Heart left ventricle (tissue), 16 donors: ENCODE data around the gene SMIM10L2A. TPM values are rescaled to one million over a fixed set of nuclear protein-coding genes. Genes with fewer than 3 reads are reported as not detected.

Experiments used
- ATAC-seq, 4 donors: fragments of 200-7000 bp; cut with Tn5 transposase; one replicate each; pipeline ENCODE4 v1.9.1; 2020 to 2022; ENCODE audit warnings: moderate library complexity in 4 of 4, mild to moderate bottlenecking in 3 of 4, moderate number of reproducible peaks in 1 of 4
- DNase-seq, 5 donors: peaks; one replicate each; pipeline ENCODE4 v3.0.0-alpha.2; 2020
- H3K27ac ChIP-seq, 12 donors: fragments of 200-600 bp; sonication (generic) in 4 of 12; one replicate each; pipeline versions ENCODE4 v1.5.0 to v1.8.0; 2016 to 2022; ENCODE audit warnings: mild to moderate bottlenecking in 2 of 12
- H3K27me3 ChIP-seq, 9 donors: fragments of 200-600 bp; sonication (generic) in 2 of 9; one replicate each; pipeline versions ENCODE4 v1.5.1 to v1.8.0; 2016 to 2022; ENCODE audit warnings: mild to moderate bottlenecking in 3 of 9
- H3K36me3 ChIP-seq, 9 donors: fragments of 200-600 bp; sonication (generic) in 2 of 9; one replicate each; pipeline versions ENCODE4 v1.5.0 to v1.8.0; 2018 to 2022; ENCODE audit warnings: mild to moderate bottlenecking in 2 of 9
- H3K4me1 ChIP-seq, 12 donors: fragments of 200-600 bp; sonication (generic) in 4 of 12; one replicate each; pipeline versions ENCODE4 v1.5.0 to v1.8.0; 2016 to 2022; ENCODE audit warnings: mild to moderate bottlenecking in 3 of 12
- H3K4me3 ChIP-seq, 12 donors: fragments of 200-600 bp; sonication (generic) in 4 of 12; one replicate each; pipeline versions ENCODE4 v1.5.0 to v1.8.0; 2017 to 2022; ENCODE audit warnings: mild to moderate bottlenecking in 9 of 12, moderate library complexity in 4 of 12
- H3K9me3 ChIP-seq, 12 donors: fragments of 200-600 bp; sonication (generic) in 4 of 12; one replicate each; pipeline versions ENCODE4 v1.5.0 to v1.8.0; 2016 to 2022; ENCODE audit warnings: mild to moderate bottlenecking in 1 of 12
- POLR2A ChIP-seq, 2 donors: fragments of 450-650 bp; IDR thresholded peaks; one replicate each; pipeline ENCODE4 v1.6.1; 2017; ENCODE audit warnings: antibody characterized with exemption in 2 of 2, mild to moderate bottlenecking in 2 of 2, moderate library complexity in 2 of 2
- WGBS, 4 donors: extraction: QIAGEN DNeasy Blood & Tissue Kit in 2 of 4; methylation state at CpG; one replicate each; pipeline versions ENCODE4 v1.1.5 to v1.1.7; 2013 to 2018; 5-methylcytosine and 5-hydroxymethylcytosine counted together
- intact Hi-C, 10 donors: fragments of 100-400 bp; cut with DNase I; formaldehyde crosslinking; loops; one replicate each; pipeline versions ENCODE4 v1.11.1 to v1.14.2; 2022
- long read RNA-seq, 3 donors: library from polyadenylated mRNA; unstranded; transcript quantifications; one replicate each; pipeline ENCODE4 v2.0.0, GENCODE V29; 2020 to 2021
- polyA plus RNA-seq, 2 donors: library from polyadenylated mRNA; stranded (reverse); fragments of 200-250 nt; gene quantifications; one replicate each; pipeline ENCODE4 v1.2.3, GENCODE V29; 2013
- total RNA-seq, 9 donors: library from RNA; depleted of rRNA in 2 of 9; stranded (reverse); fragments of >200 nt in 2 of 9; fragmentation: NEBNext Ultra II Directional in 3 of 9; extraction: Animal tissue kit (Norgen Biotek cat#: 25700) in 3 of 9; gene quantifications; one replicate each; pipeline versions ENCODE4 v1.1.0 to v1.2.4, GENCODE V29; 2016 to 2023
- TF ChIP-seq, protein P1 (sequence below), 12 donors: fragments of 200-600 bp; sonication (generic) in 4 of 12; IDR thresholded peaks; one replicate each; pipeline versions ENCODE4 v1.5.0 to v1.8.0; 2018 to 2022; ENCODE audit warnings: antibody characterized with exemption in 12 of 12, mild to moderate bottlenecking in 5 of 12
- donor health status: ischemic (EF 13 %, LVEDD 7.1; RV severe dilation, severe dysfunction).
- donor health status: healthy with polysubstance abuse.
- donor health status: DM: no; HTN: yes; CAD: no.
- donor health status: DM: no; HTN: no; CAD: no.
- donor health status: ischemic (EF 25% LVEDD 6.9; RV normal size, moderate dysfunction).
- donor health status: ischemic (EF 25% LVEDD 5.7; RV mildly dilated, moderate dysfunction).
- donor health status: healthy.
- donor health status: DM: yes; HTN: yes; CAD: no.
- donor health status: ischemic (EF 35%, LVEDD 5.7; RV mildly dilated, moderate dysfunction).
- donor health status: nonischemic (EF 11% LVEDD 7.7; RV severe dilation, severe dysfunction).
- donor health status: DM: yes; HTN: yes; CAD: no.
- donor health status: PGD.
- donor health status: ischemic (EF 29% LVEDD 5.4; RV normal size, mild dysfunction).
- donor health status: nonischemic (EF 23%, LVEDD 6.1; RV moderate dilation, normal function).

Gene SMIM10L2A
- total RNA-seq (1 to 10 TPM in 7 of 9 donors, under 1 TPM in 2; 0.53 to 2.7 (median 1.4) TPM), polyA plus RNA-seq (1 to 10 TPM in 1 of 2 donors, under 1 TPM in 1; 0.37 to 1.2 TPM)
- long read RNA-seq, donor 1, full-length matches to known transcripts: 2 of 6 reads
- long read RNA-seq, donor 1, partial matches to known transcripts: 0 of 6 reads
- long read RNA-seq, donor 1, other reads (novel, unspliced or antisense): 4 of 6 reads
- long read RNA-seq, donor 2, partial matches to known transcripts: 0 of 3 reads
- long read RNA-seq, donor 2, other reads (novel, unspliced or antisense): 3 of 3 reads
- long read RNA-seq, donor 3, full-length matches to known transcripts: 3 of 5 reads
- long read RNA-seq, donor 3, partial matches to known transcripts: 0 of 5 reads
- long read RNA-seq, donor 3, other reads (novel, unspliced or antisense): 2 of 5 reads

DNA sequence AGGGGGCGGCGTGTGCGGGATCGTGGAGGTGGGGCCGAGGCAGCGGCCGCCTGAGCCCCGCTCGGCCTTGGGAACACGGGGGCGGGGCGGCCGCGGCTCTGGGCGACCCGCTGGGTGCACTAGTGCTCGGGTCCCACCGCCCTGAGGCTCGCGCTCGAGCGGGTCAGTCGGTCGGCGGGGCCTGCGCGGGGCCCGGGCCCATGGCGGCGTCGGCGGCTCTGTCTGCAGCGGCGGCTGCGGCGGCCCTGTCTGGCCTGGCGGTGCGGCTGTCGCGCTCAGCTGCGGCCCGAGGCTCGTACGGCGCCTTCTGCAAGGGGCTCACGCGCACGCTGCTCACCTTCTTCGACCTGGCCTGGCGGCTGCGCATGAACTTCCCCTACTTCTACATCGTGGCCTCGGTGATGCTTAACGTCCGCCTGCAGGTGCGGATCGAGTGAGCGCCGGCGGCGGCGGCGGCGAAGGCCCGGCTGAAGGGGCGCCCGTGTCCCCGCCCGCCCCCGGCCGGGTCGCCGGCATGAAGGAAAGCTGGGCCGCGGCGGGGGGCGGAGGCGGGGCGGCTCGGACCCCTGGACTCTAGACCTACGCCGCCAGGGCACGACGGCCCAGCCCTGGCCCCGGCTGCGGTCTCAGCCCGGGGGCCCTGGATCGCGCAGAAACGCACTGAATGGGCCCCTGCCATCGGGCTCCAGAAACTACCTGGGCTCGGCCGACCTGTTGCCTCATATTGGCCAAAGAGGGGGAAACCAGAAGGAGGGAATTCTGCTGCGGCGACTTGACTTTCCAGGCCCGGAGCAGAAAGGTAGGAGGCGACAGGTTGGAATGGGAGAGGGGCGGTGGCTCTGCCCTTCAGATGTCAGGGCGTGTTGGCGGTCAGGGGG, at the start of gene SMIM10L2A:
Gene SMIM10L2A (plus strand): TSS at position 13 of the 878 bp plus-strand sequence. CDS start 188 bp downstream, at position 201.
- Histone ChIP-seq H3K36me3 (no peaks in the 10 kb centered on the region), H3K9me3 (no peaks in the 10 kb centered on the region), H3K27ac (peak within 1 kb of the TSS in 2 of 12 donors; percentile 19 to 46), H3K4me1 (peaks cover 0 to 10% (median 0%) of the 10 kb centered on the region in 12 donors), H3K27me3 (peaks cover 0 to 7% (median 0%) of the 10 kb centered on the region in 9 donors), H3K4me3 (peak within 1 kb of the TSS; percentile 25 to 71 (median 55))
- intact Hi-C loops: loop anchor here in 2 of 10 donors (5.0 kb wide), 2 partner anchors 75 to 100 kb away; partner anchors contain the start of gene INTS6L (in 1 of the 2)
- TF ChIP-seq, protein P1, sequence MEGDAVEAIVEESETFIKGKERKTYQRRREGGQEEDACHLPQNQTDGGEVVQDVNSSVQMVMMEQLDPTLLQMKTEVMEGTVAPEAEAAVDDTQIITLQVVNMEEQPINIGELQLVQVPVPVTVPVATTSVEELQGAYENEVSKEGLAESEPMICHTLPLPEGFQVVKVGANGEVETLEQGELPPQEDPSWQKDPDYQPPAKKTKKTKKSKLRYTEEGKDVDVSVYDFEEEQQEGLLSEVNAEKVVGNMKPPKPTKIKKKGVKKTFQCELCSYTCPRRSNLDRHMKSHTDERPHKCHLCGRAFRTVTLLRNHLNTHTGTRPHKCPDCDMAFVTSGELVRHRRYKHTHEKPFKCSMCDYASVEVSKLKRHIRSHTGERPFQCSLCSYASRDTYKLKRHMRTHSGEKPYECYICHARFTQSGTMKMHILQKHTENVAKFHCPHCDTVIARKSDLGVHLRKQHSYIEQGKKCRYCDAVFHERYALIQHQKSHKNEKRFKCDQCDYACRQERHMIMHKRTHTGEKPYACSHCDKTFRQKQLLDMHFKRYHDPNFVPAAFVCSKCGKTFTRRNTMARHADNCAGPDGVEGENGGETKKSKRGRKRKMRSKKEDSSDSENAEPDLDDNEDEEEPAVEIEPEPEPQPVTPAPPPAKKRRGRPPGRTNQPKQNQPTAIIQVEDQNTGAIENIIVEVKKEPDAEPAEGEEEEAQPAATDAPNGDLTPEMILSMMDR (IDR thresholded peaks at IDR 0.05): no peak
- WGBS, 4 donors: 3 to 81% (median 29%) methylated on average over 27 to 99 of the region's 100 CpGs
- no peak for DNase-seq
- no peak for ATAC-seq

DNA sequence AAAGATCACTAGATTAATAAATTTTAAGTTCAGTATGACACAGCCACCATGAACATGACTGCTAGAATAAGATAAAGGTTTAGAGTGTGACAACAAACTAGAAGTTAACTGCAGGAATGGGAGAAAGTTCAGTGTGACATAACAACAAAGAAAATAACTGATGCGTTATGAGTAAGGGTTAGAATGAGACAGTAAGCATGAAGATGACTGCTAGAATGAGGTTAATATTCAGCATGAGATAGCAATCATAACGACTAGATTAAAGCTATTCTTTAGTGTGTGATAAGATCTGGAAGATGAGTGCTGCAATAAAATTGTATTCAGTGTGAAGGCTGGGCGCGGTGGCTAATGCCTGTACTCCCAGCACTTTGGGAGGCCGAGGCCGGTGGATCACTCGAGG, 48.4 kb upstream of the SMIM10L2A start:
- Histone ChIP-seq H3K36me3 (no peaks in the 10 kb centered on the region), H3K27me3 (no peaks in the 10 kb centered on the region), H3K27ac (no peak overlapping the region), H3K4me3 (no peak overlapping the region), H3K9me3 (no peaks in the 10 kb centered on the region), H3K4me1 (no peaks in the 10 kb centered on the region)
- DNase-seq (no peak), ATAC-seq (no peak)
- TF ChIP-seq, protein P1 (IDR thresholded peaks at IDR 0.05): no peak
- no peak for TF ChIP-seq POLR2A (IDR thresholded peaks at IDR 0.05)
- intact Hi-C loops: no loop called here
- WGBS, 4 donors: 77 to 90% (median 85%) methylated on average over 7 of the region's 7 CpGs

DNA sequence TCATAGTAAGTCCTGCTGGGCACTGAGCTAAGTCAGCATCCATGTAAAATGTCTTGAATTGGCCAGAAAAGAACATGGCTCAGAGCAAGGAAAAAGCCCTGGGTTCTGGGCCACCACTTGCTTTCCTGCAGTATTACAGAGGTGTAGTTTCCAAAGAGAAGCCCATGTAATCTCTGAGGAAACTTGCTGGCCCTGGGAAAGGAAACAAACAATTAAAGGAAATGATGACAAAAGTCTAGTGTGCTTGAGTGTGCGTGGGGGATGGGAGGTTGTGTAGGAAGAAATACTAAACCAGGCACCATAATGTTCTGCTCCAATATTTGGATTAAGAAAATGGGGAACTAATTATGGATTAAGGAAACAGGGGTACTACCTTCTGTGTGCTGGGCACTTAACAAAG, 39.5 kb upstream of the SMIM10L2A start:
- TF ChIP-seq POLR2A (IDR thresholded peaks at IDR 0.05): no peak
- TF ChIP-seq, protein P1 (IDR thresholded peaks at IDR 0.05): no peak
- H3K36me3 ChIP-seq: no peaks in the 10 kb centered on the region
- 47 to 73% (median 59%) methylated on average over 1 of the region's 1 CpG for WGBS, 4 donors
- no peaks in the 10 kb centered on the region for H3K9me3 ChIP-seq
- intact Hi-C loops: no loop called here
- DNase-seq (peak in 2 of 5 donors; percentile 29 to 30), ATAC-seq (peak in 2 of 4 donors; percentile 27 to 80)
- peak overlapping the region in 9 of 12 donors; percentile 14 to 67 (median 39) for H3K27ac ChIP-seq
- no peak overlapping the region for H3K4me3 ChIP-seq
- H3K4me1 ChIP-seq: peaks cover 0 to 12% (median 0%) of the 10 kb centered on the region in 12 donors
- H3K27me3 ChIP-seq: no peaks in the 10 kb centered on the region

DNA sequence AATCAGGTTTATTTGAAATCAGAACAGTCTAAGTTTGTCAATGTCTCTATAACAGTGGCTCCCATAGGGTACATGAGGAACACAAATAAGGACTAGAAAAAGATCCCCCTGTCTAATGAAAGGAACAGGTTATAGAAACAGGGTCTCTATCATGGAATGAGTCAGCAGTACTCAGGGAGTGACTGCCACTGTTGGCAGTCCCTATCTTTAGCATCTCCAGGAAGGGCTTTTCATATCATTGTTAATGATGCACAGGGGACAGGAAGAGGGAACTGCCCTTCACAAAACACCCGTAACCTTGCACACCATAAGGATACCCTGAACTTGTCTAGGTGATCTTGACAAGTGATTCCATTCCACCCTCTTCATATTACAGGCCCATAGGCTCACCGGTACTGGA, 38.5 kb upstream of the SMIM10L2A start:
- H3K27me3 ChIP-seq: no peaks in the 10 kb centered on the region
- intact Hi-C loops: no loop called here
- no peaks in the 10 kb centered on the region for H3K9me3 ChIP-seq
- H3K27ac ChIP-seq: peak overlapping the region in 1 of 12 donors; percentile 26
- H3K36me3 ChIP-seq: no peaks in the 10 kb centered on the region
- ATAC-seq (peak in 1 of 4 donors; percentile 41), DNase-seq (no peak)
- no peak overlapping the region for H3K4me3 ChIP-seq
- H3K4me1 ChIP-seq: peaks cover 0 to 12% (median 0%) of the 10 kb centered on the region in 12 donors
- WGBS, 4 donors: 70 to 86% (median 77%) methylated on average over 2 of the region's 2 CpGs
- TF ChIP-seq POLR2A (IDR thresholded peaks at IDR 0.05): no peak
- TF ChIP-seq, protein P1 (IDR thresholded peaks at IDR 0.05): no peak
